Measurements from ENCODE around the gene SOWAHD.

DNA sequence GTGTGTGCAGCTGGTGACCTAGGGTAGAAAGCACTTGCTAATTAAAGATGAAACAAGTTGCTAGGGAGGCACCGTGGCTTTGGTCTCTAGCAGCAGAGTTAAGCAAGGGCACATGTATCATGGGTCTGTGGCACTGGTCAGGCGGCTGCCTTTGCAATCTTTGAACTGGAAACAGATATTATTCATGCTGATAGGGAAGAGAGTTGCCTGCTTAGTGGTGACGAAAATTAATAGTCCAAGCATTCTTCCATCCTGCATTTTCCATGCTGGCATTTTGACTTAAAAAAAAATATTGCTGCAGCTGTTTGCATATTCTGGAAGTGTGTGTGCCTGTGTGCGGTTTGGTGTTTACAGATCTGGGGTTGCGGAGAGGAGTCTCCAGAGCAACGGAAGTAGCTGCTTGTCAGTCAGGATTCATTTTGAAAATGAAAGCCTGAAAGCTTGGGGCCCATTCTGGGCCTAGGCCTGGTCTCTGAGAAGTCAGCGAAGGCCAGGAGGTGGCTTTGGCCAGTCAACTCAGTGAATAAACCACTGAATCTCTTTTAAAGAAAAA, 2.3 kb upstream of the SOWAHD start:
- TF ChIP-seq CTCF (conservative IDR thresholded peaks at IDR 0.05) (no peak), EZH2 (IDR thresholded peaks at IDR 0.05; ENCODE audit: low read depth) (no peak)

Data from PC-9 (cell line).